SK-MEL-5 (cell line): ENCODE results near the gene FAM50B. TPM values are rescaled to one million over a fixed set of nuclear protein-coding genes. Genes with fewer than 3 reads are reported as not detected.

ENCODE experiments used
- DNase-seq: peaks from one replicate; pipeline ENCODE4 v3.0.0-alpha.2; 2016; ENCODE audit warnings: low read depth, low spot score
- in situ Hi-C: cut with HindIII; loops from 2 replicates; pipeline ENCODE4 v1.10.0; 2016; ENCODE audit warnings: low sequenced_read_pairs, high pct_unique_total_duplicates, low pct_unique_long_range_greater_than_20kb
- polyA plus RNA-seq, 2 experiments: library from polyadenylated mRNA; depleted of rRNA; stranded (reverse); fragments of >200 nt; gene quantifications; 2 replicates each; pipeline ENCODE4 v1.2.3, GENCODE V29; 2015
- total RNA-seq: library from RNA; depleted of rRNA; stranded (reverse); fragments of >200 nt; shearing (Covaris generic); gene quantifications from 2 replicates; pipeline ENCODE4 v1.2.3, GENCODE V29; 2014; rRNA removed

FAM50B gene, protein sequence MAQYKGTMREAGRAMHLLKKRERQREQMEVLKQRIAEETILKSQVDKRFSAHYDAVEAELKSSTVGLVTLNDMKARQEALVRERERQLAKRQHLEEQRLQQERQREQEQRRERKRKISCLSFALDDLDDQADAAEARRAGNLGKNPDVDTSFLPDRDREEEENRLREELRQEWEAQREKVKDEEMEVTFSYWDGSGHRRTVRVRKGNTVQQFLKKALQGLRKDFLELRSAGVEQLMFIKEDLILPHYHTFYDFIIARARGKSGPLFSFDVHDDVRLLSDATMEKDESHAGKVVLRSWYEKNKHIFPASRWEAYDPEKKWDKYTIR
- total RNA-seq, result 14.4 and 16.7 TPM in 2 replicates
- polyA plus RNA-seq (2015; cell fraction: cytosol; rRNA removed), result 31.1 and 34.6 TPM in 2 replicates
- 3.4 and 7.0 TPM in 2 replicates for polyA plus RNA-seq (2015; cell fraction: nucleus; rRNA removed)

DNA sequence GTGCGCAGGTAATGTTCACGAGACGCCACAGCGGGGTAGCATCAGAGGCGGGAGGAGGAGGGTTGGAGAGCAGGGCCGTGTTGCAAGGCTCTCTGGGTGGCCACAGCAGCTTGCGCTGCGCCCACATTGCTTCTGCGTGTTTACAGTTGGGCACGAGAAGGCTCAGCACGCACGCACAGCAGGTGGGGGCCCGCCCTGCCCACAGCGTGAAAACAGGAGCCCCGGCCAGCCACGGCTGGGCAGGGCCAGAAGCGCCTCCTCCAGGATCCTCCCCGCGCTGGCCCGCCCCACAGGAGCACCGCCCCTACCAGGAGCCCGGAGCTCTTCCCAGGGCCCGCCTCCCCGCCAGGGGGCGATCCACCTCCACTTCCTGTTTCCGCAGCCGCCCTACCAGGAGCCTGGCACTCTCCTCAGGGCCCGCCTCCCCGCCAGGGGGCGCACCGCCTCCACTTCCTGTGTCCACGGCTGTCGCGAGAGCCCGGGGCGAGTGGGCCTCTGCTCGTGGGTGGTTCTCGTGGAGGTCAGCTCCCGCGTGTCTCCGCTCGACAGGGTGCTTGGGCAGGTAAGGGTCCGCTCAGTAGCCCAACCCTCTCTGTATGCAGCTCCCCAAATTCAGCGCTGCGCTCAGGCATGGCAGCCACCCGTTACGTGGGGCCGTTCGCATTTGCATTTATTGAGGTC is at the start of gene FAM50B:
Gene FAM50B, plus strand, starts transcription at position 449 of the 681 bp plus-strand sequence. CDS start 439 bp downstream, outside the sequence.
- in situ Hi-C loops, result no loop called here
- peak; percentile 93 for DNase-seq

DNA sequence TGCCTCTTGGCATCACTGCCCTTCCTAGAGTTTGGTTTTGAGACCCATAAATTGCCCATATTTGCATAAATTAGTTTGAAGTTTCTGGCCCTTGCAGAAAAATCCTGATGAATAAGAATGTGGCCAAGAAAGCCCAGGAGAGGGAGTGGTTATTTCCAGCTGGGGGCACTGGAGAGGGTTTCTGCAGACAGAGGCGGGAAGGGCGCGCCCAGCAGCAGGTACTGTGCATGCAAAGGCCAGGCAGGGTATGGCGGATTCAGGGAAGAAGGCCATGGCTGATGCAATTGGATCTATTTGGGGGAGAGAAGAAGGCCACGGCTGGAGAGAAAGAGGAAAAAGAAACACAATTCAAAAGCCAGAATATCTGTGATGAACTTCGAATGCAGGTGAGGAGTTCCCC is 49.5 kb upstream of the FAM50B start:
- DNase-seq, result no peak
- in situ Hi-C loops, result no loop called here

DNA sequence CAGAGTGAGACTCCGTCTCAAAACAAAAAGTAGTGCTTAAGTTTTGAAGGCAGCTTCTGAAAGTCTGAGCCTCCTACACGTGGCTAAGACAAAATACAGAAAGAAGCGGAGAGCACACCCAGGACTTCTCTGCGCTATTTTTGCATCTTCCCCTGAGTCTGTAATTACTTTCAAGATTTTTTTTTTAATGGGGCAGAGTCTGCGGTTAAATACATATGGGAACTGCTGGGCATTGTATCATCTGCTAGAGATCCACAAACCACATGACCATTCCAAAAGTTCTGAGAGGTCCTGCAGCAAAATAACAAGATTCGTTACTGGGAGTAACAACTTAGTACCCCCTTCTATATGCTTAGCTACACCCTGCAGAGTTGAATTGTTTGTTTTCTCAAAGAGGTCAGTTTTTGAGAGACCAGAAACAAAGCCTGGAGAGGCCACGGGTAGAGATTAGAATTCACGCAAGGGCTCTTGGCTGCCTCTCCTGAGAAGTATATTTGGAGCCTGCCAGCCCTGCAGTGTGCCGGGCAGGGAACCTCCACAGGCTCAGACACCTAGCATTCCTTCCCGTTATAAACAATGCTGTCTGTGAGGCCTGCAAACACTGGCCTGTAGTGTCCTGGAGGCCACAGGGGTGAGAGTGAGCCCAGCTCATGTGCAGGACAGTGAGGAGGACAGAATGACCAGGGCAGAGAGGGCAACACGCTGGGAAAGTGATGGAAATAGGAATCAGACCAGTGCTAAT is 48.2 kb upstream of the FAM50B start:
- in situ Hi-C loops, result no loop called here
- no peak for DNase-seq

DNA sequence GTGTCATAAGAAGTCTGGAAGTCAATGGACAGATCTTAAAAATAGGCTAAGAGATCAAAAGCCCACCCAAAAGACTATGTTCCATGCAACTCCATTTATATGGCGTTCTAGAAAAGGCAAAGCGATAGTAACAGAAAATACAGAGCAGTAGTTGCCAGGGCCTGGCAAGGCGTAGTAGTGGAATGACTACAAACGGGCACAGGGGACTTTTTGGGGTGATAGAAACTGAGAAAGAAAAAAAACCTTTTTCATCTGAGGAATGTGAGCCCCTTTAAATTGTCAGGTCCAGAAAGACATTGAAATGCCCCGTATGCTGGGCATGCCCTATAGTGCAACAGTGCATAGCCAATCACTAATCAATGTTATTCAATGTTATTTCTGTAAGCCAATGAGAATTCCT is 47.2 kb upstream of the FAM50B start:
- in situ Hi-C loops, result no loop called here
- DNase-seq, result no peak

DNA sequence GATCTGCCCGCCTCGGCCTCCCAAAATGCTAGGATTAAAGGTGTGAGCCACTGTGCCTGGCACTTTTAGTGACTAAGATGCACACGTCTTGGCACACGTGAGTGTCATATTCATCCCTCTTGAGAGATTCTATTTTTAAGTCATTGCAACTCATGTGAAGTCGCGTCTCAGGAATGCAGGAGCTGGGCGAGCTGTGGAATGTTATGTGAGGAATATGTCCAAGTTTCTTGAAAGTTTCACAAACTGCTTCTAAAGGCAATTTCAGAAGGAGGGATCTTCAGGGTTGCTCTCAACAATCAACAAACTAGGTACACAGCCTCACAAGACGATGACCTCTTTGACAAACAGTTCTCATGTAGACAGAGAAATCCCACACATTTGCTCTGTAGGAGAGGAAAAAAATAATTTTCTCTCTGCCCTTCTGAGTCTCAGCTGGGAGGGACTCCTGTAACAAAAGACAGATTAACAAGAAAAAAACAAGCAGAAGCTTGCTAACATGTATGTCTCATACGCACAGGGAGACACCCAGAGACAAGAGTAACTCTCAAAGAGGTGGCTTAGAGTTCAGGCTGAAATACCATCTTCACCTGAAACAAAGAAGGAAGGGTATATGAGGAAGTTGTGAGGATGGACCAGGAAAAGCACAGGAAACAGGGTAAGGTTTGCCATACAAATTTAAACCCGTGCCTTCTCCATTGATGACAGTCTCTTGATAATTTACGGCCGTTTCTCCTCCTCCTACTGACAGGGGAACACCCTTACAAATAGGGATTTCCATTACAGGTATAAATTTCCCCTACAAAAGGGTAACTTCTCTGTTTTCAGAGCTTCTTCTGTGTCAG is 45.3 kb upstream of the FAM50B start:
- in situ Hi-C loops, result no loop called here
- peak; percentile 18 for DNase-seq

DNA sequence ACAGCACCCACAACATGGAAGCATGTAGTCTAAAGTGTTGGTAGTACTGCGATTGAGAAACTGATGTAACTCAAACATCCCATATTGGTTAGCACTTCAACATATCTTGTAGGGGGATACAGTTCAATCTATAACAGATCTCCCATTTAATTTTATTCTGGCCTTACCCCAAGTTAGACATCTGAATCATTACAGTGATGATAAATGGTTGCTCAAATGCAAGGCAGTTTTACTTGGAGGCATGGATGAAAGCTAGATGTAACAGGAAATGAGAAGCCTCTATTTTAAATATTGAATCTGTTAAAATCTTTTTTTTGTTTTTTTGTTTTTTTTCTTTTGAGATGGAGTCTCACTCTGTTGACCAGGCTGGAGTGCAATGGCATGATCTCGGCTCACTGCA is 44.2 kb upstream of the FAM50B start:
- no peak for DNase-seq
- in situ Hi-C loops, result no loop called here

DNA sequence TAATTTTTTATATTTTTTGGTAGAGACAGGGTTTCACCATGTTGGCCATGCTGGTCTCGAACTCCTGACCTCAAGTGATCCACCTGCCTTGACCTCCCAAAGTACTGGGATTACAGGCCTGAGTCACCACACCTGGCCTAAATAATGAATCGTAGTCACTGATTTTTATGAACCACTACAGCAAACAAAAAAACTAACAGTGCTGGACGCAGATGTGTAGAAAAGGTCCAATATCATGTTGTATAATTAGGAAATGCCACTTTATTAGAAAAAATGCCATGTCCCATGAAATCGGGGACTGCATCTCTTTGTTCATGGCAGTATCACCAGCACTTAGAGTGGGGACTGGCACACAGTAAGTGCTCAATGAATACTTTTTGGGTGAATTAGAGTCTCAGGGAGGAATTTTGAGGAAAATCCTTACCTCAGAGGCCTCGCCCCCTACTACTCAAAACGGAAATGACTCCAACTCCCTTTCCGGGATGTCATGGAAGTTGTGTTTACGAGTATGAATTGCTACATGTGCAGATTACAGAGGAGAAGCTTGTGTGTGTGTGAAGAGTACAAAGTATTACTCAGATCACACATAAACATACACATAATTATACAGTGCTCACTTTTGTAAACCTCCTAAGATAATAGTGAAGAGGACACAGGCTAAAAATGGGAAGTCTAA is 43.6 kb upstream of the FAM50B start:
- no peak for DNase-seq
- in situ Hi-C loops, result no loop called here

DNA sequence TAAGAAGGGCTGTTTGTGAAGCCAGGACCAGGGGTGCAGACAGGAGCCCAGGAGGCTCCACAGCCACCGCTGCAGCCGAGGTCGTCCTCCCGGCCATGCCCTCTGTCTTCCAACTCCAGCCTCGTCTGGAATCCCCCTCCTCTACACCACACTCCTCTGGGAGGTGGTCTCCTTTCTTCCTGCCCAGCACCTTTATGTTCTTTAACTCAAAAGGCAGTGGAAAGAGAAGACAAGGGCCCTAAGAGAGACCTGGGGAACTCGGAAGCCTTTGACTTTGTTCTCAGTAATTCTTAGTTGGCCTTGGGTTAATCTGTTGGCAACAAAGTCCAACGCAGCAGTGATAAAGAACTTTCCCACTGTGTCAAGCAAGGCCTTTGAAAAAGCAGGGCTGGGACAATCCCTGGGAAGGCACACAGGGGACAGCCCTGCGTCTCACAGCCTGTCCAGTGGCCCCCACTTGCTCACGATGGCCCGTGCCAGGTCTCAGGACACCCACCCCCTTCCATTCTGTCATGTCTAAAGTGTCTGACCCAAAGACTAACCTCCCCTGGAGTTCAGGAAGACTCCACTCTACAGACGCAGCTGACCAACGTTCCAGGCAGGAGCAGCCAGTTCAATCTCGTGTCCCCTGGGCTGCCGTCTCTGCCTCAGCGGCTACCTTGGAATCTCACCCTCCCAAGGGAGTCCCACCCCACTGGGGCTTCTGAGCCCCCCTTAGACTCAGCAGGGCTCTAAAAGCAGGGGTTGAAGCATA is 42.8 kb upstream of the FAM50B start:
- in situ Hi-C loops, result no loop called here
- DNase-seq, result no peak

DNA sequence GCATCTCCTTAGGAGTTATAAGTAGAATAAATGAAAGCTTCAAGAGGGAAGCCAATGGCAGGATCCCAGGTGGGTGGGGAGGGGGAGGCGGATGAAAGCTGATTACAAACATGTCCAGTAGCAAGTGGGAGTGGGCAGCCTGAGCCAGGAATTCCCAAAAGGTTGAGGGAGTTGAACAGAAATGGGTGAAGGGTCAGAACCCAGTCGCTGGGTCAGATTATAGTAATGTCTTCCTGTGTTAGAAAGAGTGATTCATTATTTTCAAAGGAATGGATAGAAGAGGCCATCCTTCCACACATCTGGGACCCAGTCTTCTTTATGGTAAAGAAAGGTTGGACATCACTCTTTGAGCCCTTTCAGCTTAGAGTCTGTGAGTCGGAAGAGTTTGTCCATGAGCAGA is 41.0 kb upstream of the FAM50B start:
- in situ Hi-C loops, result no loop called here
- no peak for DNase-seq

DNA sequence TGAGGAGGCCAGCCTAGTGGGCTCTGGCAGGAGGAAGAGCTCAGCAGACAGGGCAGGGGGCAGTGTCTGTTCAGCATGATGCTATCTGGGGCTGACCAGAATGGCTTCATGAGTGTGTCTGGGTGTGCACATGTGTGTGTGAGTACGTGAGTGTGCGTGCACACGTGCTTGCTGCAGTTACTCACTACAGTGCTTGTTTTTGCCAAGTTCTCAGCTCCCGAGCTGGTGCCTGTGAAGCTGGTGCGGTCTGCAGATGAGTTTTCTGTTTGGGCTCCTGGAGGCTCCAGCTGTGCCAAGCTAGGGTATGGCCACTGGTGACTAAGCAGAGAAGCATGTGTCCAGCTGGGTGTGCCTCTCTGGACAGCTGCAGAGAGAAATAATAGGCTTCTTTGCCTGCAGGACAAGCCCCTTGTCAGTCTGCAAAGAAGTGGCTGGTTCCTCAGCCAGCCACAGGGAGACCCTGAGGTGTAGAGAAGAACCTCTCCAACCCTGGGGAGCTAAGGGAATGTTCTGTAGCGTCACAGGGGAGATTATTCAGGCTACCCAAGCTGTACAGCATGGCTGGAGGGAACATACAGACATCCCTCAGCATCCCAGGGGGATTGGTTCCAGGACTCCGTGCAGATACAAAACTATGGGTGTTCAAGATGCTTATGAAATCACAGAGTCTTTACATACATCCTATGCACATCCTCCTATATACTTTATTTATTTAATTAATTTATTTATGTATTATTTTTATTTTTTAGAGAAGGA is 40.2 kb upstream of the FAM50B start:
- in situ Hi-C loops, result no loop called here

DNA sequence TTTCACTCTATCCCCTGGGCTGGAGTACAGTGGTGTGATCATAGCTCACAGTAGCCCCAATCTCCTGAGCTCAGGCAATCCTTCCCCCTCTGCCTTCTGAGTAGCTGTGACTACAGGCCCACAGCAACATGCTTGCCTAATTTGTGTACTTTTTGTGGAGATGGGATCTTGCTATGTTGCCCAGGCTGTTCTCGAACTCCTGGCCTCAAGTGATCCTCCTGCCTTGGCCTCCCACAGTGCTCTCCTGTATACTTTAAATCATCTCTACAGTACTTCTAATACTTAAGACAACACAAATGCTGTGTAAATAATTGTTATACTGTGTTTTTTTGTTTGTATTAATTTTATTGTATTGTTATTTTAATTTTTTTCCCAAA is 39.7 kb upstream of the FAM50B start:
- in situ Hi-C loops, result no loop called here
- no peak for DNase-seq

More for the DNA sequence above, 40.2 kb upstream of the FAM50B start:
- peak; percentile 69 for DNase-seq

DNA sequence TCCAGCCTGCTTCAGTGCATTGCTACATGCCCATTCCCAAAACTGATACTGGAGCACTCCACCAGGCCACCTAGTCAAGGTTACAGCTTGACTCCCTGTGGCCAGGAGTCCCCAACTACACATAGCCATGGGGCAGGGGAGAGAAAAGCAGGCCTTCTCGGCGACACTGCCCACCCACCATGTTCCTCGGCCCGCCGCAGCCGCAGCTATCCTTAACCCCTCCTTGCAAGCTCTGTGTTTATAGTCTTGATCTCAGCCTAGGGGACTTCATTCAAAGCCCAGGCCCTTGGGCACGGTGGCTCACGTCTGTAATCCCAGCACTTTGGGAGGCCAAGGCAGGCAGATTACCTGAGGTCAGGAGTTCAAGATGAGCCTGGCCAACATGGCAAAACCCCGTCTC is 39.2 kb upstream of the FAM50B start:
- in situ Hi-C loops, result no loop called here
- no peak for DNase-seq

DNA sequence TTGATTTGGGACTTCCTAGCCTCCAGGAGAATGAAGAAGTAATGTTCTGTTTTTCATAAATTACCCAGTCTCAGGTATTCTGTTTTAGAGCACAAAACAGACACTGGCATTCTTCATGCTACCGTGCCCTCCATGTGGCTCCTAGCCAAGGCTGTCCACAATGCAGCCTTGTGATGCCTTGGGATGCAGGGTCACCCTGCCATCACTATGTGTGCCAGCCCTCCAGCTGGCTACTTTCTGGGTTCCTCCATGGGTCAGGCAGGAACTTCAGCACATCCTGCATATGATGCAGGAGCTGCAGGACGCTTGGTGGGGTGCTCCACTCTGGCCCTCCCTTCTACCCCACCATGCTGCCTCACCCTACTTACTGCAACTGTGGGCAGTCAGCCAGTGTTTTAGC is 38.0 kb upstream of the FAM50B start:
- in situ Hi-C loops, result no loop called here
- peak; percentile 59 for DNase-seq

DNA sequence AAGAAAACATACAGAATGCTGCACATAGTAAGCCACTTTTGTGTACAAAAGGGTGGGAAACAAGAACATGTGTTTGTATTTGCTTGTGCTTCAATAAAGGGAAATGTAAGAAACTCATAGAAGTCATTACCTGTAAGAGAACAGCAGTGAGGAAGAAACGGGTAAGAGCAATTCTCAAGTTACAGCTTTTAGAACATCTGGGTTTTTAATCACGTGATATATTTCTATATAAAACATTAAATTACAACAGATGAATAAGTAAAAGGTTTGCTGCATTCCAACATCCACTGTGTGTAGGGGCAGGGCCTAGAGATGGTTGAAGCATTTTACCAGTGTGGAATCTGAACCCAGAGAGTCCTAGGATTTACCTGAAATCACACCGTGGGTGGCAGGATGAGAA is 36.6 kb upstream of the FAM50B start:
- in situ Hi-C loops, result no loop called here
- DNase-seq, result no peak

DNA sequence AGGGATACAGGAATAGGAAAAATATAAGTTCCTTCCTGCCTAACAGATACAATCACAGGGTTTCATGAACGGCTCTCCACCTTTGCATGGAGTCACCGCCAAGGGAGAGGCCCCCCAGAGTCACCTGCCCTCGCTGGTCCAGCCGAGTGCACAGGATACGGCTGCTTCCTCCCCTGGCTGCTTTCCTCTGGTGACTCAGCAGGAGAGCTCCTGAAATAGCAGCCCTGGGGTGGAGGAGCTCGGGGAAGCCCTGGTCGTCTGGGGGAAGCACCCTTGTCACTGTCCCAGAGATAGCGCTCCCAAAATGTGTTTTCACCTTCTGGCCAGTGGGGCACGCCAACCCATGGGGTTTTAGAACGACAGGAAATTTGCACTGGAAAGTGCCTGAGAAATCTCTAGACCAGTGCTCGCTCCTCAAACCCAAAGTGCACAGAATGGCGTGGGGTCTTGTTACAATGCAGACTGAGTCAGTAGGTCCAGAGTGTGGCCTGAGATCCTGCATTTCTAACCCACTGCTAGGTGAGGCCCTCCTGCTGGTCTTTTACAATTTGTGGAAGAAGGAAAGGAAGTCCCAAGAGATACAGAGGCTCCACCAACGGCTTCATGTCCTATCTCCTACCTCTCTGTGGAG is 35.9 kb upstream of the FAM50B start:
- DNase-seq, result no peak
- in situ Hi-C loops, result no loop called here
